Measurements from ENCODE around the gene AP1G2.
A peak's percentile ranks its signal among the peaks of the same experiment; 100 is the strongest.

The AP1G2 gene

DNA sequence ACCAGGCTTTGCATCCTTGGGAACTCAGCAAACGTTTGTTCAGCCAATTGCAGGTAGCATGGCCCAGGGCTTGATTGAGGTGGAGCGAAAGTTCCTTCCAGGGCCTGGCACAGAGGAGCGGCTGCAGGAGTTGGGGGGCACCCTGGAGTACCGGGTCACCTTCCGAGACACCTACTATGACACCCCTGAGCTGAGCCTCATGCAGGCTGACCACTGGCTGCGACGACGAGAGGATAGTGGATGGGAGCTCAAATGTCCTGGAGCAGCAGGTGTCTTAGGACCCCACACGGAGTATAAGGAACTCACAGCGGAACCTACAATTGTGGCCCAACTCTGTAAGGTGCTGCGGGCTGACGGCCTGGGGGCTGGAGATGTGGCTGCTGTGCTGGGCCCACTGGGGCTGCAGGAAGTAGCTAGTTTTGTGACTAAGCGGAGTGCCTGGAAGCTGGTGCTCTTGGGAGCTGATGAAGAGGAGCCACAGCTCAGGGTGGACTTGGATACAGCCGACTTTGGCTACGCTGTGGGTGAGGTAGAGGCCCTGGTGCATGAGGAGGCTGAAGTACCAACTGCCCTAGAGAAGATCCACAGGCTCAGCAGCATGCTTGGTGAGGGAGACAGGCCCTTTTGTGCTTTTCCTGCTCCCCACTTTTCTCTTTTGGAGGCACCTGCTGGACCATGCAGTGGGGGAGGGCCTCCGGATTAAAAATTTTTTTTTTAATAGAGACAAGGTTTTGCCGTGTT lies 10.7 kb downstream of the AP1G2 start:
- DNase-seq: no peak

DNA sequence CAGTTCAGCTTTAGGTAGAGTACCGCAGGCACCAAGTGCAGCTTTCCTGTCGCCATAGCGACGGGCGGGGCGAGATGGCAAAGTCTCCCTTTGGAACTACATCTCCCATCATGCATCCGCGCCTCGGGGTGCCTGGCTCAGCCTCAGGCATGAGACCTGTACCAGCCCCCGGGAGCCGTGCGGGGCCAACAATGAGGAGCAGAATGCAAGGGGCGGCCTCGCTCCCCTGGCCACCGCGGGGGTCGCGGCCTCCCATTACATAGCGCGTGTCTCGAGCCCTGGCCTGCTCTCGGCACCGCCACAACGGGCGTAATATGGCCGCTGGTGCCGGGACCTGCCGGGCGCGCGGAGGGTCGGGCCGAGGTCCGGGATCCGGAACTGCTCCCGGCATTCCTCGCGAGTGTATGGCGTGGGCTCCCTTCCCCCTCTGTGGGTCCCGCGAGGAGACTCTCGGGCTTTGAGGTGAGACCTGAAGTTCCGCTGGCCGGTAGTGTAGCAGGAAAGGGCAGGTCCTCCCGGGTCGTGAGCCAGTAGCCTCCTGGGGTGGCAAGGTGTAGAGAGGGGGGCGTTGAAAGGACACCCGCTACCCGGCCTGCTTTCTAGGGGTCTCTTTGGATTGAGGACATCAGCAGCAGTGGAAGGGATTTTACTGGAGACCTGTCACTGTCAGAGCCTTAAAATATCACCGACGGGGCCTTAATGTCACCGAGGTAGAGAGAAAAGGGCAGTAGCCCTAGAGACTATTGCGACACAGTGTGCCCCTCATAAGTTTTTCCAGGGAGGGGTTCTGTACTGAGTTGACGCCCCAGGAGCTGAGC lies 11.5 kb downstream of the AP1G2 start, which contains the start of gene THTPA:
Gene THTPA, plus strand, starts transcription at position 390 of the 818 bp plus-strand sequence. CDS start 487 bp downstream, outside the sequence.
- peak; percentile 94 for DNase-seq

DNA sequence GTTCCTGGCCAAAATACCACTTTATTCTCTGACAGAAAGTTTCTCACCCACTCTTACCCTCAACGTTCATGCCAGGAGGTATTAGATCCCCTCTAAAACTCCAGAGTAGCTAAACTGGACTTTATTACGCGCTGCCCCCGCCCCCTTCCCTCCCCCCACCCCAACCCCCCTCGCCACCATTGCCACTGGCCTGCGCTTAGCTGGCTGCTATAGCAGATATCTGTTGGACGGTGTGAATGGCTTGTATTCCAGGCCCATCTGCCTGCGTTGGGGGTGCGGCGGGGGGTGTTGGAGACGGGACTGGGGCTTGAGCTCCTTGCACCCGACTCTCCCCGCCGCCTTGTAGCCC lies 12.1 kb downstream of the AP1G2 start:
- DNase-seq: no peak

DNA sequence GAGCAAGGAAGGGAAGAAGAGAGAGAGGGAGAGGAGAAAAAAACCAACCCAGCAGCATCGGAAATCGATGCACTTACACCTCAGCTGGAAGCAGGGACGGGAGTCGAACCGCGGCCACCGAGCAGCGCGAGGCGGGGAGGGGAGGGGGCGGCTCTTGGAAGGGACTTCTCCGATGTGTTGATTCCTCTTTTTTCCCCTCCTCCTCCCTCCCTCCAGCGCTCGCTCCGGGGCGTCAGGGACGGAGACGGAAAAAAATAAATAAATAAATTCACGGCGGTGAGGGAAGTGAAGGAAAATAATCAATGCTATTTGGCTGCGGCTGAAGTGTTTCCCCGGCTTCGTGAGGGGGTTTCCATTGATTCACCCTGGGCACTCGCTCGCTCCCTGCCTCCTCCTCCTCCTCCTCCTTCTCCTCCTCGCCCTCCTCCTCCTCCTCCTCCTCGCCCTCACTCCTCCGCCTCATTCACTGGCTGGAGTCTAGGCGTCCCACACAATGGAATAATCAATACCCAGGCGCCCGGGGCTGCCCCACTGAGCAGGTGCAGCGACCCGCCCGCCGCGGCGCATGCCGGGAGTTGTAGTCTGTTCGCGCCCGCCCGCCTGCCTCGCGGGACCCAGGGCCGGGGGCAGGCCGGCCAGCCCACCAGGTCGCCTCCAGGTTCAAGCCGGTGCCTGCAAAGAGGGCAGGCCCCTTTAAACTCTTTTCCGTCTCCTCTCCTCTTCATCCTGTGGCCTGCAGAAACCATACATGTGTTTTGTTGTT lies 16.1 kb downstream of the AP1G2 start, which contains the start of gene ZFHX2:
Gene ZFHX2, minus strand, starts transcription at position 500 of the 763 bp plus-strand sequence. CDS start 16,440 bp downstream, outside the sequence.
- DNase-seq: peak; percentile 84

DNA sequence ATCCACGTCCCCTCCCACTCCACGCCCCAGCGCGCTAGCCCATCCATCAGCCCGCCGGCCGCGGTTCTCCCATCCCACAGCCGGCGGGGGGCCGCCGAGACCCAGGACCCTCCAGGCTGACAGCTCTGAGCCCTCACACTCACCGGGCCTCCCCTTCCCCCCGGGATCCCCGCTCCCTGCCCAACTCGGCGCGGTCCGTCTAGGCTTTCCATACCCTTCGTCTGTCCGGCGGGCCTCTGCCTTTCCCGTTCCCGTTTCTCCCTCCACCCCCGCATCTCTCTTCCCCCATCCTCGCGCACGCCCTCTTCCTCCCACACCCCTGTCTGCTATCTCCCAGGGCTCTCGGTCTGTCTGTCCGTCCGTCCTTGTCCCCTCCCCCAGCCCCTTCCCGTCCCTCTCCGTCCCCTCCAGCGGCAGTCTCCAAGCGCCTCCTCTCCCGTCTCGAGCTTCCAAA lies 16.8 kb downstream of the AP1G2 start:
- no peak for DNase-seq

DNA sequence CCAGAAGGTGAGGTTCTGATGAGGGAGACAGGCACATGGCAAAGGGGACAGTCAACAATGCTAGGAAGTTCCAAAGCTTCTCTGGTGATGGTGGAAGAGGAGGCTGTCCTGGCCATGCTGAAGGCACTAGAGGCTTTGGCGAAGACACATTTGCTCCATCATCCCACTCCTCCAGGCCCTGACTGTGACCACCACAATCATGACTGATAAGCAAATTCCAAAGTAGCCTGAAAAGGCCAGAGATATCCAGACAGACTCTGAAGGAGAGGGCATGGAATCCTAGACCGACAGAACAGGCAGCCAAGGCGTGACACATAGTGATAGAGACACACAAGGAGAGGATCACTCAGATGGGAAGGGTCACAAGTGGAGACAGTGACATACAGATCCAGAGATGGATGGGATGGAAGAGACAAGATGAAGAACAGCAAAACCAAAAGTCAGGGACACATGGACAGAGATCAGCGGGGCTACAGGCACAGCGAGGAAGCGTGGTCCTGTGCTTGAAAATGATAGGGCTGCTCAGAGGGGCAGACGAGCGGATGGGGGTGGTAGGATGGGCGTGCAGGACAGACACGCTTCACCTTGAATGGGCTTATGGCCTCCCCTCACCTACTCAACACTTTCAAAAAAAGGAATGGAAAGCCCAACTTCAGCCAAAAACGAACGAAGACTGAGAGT lies 17.3 kb downstream of the AP1G2 start:
- DNase-seq: no peak

DNA sequence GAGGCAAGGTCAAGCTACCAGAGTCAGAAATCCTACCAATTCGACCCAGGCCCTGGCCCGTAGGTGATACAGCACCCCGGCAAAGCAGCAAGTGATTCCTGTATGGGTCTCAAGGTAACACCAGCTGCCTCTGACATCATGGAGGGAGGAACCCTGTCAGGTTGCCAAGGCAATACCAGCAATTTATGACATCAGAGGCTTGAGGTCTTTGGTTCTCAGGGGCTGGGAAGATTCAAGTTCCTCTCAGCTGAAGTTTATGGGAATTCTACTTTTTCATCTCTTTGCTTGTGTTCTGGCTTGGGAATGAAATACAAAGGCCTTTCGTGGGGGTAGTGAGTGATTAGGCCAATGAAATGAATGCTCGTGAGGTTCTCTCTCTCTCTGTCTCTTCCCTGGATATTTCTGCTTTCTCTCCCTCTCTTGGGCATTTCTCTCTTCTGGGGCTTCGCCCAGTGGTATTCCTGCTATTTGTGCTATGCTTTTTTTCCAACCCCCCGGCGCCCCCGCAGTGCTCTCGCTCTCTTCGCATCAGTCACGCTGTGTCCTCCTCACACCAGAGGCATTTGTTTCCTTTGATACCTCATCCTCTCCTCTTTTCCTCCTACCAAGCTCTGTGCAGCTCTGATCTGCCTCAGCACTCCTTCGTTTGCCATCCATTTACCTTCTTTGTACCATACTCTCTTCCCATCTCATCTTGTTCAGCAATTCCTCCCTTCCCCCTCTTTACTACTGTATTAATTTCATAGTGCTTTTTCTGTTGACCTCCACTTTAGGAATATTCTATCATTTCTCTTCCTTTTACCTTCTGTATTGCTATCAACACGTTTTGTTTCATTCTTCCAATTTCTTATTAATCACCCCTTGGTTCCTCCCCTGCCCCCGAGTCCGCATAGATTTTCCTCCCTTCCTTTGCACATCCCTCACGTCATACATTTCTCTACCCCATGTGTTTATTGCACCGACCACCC lies 19.0 kb downstream of the AP1G2 start:
- DNase-seq: no peak

DNA sequence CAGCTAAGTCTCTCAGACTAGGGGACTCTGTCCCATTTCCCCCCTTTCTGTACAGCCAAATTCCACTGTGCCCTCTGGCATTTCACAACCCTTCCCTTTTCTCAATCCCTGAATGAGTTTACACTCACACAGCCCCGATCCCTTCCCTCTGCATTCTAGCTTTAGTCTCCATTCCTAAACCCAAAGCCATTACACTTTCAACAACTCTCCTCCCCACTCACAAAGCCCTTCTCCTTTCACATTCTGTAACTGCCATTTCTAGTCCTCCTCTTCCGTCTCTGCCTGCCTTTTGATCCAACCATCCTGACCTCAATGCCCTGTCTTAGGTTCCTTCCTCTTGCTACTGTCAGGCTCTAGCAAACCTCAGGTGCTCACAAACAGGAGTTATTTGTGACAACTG lies 19.7 kb downstream of the AP1G2 start:
- DNase-seq: no peak

DNA sequence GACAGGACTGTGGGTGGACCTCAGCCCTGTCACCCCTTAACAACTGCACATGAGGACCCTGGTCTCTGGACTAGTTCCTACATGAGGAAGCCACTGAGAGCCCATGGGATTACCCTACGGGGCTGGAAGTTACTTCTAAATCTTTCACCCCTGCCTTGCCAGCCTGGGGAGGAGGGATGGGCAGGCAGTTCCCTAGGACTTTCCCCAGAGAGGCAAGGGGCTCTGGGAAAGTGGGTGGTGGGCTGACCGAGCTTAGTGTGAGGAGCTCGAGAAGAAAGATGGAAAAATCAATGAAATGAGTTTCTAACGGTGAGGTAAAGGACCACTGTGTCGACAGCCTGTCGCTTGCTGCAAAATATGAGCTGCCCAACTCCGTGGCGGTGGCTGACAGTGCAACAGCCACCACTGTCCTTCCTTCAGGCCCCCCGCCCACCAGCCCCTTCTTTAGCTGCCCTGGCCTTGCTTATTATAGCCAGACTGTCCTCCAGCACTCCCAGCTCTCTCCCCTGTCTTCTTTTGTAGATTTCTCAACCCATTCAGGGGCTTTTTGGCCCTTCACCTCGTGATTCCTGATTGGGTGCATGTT lies 21.0 kb downstream of the AP1G2 start:
- DNase-seq: no peak

DNA sequence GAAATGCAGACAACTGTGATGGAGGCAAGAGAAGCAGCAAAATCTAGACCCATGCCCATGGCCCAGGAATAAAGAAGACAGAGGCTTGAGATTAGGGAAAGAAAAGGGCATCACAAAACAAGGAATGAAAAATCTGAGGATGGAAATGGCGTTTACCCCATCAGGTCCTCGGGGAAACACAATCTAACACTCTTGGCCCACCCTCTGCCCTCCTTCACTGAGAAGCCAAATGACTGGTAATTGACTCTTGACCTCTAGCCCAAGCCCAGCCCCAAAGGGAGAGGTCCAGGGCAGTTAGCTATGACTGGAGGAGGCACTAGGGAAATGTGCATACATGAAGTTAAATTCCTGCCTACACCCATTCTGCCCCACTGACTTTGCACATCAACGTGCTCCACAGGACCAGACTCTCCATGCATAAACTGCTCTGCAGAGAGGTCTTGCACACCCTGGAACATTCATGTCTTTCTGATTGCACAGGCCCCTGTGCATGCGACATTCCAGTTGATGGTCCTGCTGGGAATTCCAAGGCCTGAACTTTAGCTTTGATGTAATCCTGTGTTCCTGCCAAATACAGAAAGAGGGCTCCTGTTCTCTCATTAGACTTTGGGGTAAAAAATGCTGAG lies 21.7 kb downstream of the AP1G2 start:
- DNase-seq: no peak

DNA sequence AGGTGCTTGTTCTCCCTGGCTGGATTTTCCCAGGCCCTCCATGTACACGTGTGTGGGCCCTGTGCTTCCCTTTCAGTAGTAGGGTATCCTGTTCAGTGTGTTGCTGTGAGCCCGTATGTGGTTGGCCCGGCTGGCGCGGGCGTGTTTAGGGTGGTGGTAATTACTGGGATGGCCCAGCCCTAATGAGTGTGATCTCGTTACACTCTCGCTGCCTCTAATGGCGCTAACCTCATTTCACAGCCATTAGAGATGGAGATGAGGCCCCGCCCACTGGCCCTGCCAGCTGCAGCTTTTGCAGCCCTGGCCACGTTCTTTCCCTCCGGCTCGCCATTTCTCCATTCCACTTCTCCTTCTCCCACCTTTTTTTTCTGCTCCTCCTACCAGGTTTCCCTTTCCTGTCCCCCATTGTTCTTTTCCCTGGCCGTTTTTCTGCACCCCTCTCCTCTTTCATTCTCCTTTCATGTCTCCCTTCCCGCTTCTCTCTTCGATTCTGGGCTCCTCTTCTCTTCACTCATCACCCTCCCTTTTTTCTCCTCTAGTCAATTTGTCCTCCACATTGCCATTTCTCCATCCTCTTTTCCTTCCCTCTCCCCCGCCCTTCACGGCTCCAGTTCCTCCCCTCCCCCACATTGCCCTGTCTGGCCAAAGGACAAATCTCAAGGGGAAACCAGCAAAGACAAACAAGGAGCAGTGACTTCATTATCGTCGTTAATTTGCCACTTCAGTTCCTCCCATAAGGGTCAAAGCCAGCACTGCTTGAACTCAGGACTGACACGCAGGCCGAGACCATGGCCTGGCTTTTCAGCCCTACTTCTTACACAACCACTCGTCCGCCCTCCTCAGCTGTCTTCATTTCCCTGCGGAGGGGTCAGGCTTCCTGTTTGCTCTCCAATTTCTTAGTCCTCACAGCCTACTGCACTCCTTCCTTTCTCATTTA lies 22.8 kb downstream of the AP1G2 start:
- no peak for DNase-seq

DNA sequence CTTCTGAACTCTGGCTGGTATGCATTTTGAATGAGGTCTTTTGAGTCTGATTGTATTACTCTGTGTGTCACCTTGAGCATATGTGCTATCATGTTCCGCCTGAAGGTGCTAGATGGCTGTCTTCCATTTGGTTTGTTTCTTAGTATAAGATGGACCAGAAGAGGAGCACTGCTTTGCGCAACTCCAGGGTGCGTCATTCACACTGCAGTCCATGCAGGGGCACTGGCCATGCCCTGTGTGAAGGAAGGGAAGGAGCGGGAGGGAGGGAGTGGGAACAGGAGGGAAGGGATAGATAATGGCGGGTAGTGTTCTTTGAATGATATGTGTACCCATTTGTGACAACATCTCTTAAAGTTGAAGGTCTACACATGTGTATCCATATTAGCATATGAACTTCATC lies 24.2 kb downstream of the AP1G2 start:
- DNase-seq: no peak

DNA sequence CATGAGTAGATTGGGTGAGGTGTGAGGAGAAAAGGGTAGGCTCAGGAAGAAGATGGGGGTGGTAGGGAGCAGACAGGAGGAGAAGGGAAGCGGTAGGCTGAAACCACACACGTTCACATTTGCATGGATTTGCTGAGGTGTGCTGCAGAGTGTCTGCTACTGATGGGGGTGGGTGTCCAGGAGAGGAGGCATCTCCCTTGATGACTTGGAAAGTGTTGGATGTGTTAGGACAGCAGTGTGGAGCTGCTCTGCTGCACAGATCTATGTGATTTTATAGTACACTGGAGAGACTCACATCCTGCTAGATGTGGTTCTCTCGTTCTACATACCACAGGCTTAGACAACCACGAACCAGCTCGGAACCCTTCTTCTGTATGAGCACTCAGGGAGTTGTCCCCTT lies 25.3 kb downstream of the AP1G2 start:
- DNase-seq: no peak

DNA sequence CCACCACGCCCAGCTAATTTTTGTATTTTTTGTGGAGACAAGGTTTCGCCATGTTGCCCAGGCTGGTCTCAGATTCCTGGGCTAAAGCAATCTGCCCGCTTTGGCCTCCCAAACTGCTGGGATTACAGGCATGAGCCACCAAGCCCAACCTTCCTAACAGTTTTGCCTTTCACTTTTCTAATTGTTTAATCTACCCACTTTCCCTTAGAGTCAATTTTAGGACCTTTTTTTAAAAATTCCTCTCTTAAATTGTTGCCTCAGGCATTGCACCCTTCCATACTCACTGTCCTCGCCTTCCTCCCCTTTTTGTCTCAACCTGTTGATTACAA lies 27.5 kb downstream of the AP1G2 start:
- no peak for DNase-seq

DNA sequence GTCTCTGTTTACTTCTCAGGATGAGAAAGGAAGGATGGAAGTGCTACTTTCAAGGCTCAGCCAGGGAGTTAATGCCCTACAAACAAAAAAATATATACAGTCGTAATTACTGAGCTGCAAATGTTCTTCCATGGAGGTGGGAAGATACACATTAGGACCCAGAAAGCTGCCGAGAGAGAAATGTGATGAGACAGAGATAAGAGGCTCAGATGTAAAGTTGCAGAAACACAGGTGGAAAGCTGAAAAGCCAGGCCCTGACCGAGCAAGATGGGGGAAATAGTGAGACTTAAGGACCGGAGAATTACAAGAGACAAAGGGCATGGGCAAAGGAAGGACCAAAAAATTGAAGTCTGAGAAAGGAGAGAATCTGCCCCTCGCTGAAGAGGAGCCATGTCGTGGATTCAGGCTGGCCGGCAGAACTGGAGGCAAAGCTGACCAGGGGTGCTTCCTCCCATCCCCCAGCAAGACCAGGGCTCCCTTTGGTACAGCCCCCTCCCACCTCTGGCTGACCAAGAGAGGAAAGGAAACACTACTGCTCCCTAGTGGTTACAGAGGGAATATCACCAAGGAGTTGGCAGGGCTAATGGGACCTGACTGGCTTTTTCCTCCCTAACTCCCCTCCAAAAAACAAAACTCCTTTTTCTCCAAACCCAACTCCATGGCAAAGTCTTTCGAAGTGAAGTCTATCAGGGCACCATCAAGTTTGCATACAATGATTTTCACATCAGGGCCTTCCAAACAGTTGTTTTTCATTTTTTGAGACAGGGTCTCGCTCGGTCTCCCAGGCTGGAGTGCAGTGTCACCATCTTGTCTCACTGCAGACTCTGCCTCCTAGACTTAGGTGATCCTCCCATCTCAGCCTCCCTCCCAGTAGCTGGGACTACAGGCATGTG lies 28.1 kb downstream of the AP1G2 start:
- DNase-seq: peak; percentile 23

DNA sequence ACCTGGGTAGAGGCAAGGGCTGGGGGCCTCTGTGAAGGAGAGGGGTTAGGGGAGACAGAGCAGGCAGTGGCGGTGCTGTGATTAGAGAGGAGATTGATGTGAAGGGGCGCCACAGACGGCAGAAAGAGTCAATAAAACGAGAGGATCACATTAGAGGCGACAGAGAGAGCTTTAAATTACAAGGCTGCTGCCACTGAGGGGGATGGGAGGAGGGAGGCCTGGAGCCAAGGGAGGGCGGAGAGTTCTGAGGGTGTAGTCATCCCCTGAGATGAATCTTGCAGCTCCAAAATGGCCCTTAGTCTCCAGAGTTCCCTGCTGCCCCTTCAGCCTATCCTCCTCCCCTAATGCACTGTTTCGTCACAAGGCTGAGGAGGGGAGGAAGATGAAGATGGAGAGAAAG lies 28.8 kb downstream of the AP1G2 start:
- DNase-seq: no peak

DNA sequence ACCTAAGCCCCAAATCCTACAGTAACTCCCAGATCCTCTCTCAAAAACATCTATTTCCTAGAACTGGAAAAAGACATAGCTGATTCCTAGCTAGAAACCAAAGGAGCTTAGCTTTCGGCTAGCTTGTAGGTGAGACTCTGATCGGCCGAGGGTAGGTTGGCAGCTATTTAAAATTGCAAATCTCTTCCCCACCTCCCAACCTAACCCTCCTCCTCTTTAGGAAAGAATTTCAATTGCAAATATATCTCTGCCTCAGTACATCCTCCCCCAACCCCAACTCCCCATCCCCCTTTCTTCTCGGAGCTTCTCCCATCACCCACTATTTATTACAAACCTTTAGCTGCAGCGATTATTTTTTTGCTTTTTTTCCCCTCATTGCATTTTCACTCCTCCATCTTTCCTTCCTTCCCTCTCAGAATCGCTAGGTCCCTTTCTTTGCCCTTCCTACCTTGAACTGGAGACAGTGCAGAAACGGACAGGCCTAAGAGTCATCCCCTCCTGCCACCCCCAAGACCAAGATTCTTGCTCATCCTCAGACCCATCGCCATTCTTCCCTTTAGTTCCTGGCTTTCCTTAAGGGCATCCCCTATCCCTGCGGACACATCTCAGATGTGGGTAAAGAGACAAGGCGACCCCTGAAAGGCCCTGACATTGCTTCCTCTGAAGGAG lies 29.4 kb downstream of the AP1G2 start:
- no peak for DNase-seq
